Chondrocyte (in vitro differentiated cells): ENCODE results near the gene WNT11. TPM values are rescaled to one million over a fixed set of nuclear protein-coding genes. Genes with fewer than 3 reads are reported as not detected.

ENCODE experiments used
- DNase-seq: peaks from one replicate; pipeline ENCODE4 v3.0.0; 2021; ENCODE audit warnings: mixed read lengths, low spot score
- H3K27ac Mint-ChIP-seq: one replicate; pipeline ENCODE4 v1.8.0; 2021; ENCODE audit warnings: mild to moderate bottlenecking, moderate library complexity, mixed read lengths; ENCODE audit not compliant: unreplicated experiment
- H3K27me3 Mint-ChIP-seq: 2 replicates; pipeline ENCODE4 v1.8.0; 2021; ENCODE audit warnings: low read depth, mixed read lengths
- H3K36me3 Mint-ChIP-seq: 2 replicates; pipeline ENCODE4 v1.8.0; 2021; ENCODE audit warnings: low read depth, mixed read lengths
- H3K4me1 Mint-ChIP-seq: 2 replicates; pipeline ENCODE4 v1.8.0; 2021; ENCODE audit warnings: low read depth, mild to moderate bottlenecking, mixed read lengths
- H3K4me3 Mint-ChIP-seq: one replicate; pipeline ENCODE4 v1.8.0; 2021; ENCODE audit warnings: mild to moderate bottlenecking, moderate library complexity, mixed read lengths; ENCODE audit not compliant: unreplicated experiment
- H3K9me3 Mint-ChIP-seq: 2 replicates; pipeline ENCODE4 v1.8.0; 2021; ENCODE audit warnings: low read depth, mixed read lengths
- CTCF ChIP-seq: fragments of 200-600 bp; sonication (generic); IDR thresholded peaks from 2 replicates; pipeline ENCODE4 v1.5.0; 2021; ENCODE audit warnings: antibody characterized with exemption, mild to moderate bottlenecking, moderate library complexity
- long read RNA-seq: library from polyadenylated mRNA; stranded (forward); transcript quantifications from one replicate; pipeline ENCODE4 v2.0.0, GENCODE V29; 2021
- total RNA-seq: library from RNA; stranded (reverse); gene quantifications from 3 replicates; pipeline ENCODE4 v1.2.1, GENCODE V29; 2021

WNT11 gene
- total RNA-seq = 20.7 to 69.4 TPM (median 24.5 TPM) in 3 replicates
- long read RNA-seq, transcript WNT11-201 (5 exons, 1,930 nt) = major isoform, 50 of 91 reads
- long read RNA-seq, partial matches to known transcripts = 4 of 91 reads
- long read RNA-seq, other reads (novel, unspliced or antisense) = 37 of 91 reads

- H3K27me3 Mint-ChIP-seq = peaks cover 2% of the 10 kb centered on the region
- H3K4me3 Mint-ChIP-seq = peak within 1 kb of the TSS; percentile 76
- peak within 1 kb of the TSS; percentile 11 for H3K27ac Mint-ChIP-seq
These were observed at the start of gene WNT11 for GRCh38 chr11:76206327-76207081. WNT11 (minus strand) TSS chr11:76206502; CDS start chr11:76206407, 95 bp downstream.

GRCh38 chr11:76253416-76253815 lies 47.1 kb upstream of the WNT11 start:
- Mint-ChIP-seq H3K4me3 (no peak overlapping the region), H3K27me3 (peaks cover 14% of the 10 kb centered on the region), H3K27ac (no peak overlapping the region), H3K36me3 (no peaks in the 10 kb centered on the region), H3K9me3 (no peaks in the 10 kb centered on the region), H3K4me1 (no peaks in the 10 kb centered on the region)
- no peak for DNase-seq
- no peak for TF ChIP-seq CTCF

More at GRCh38 chr11:76206327-76207081, at the start of gene WNT11:
- Mint-ChIP-seq H3K4me1 (peaks cover 30% of the 10 kb centered on the region), H3K9me3 (no peaks in the 10 kb centered on the region), H3K36me3 (peaks cover 2% of the 10 kb centered on the region)
- TF ChIP-seq CTCF = no peak
- no peak for DNase-seq

GRCh38 chr11:76252631-76253070 lies 46.3 kb upstream of the WNT11 start:
- no peaks in the 10 kb centered on the region for H3K9me3 Mint-ChIP-seq

GRCh38 chr11:76251576-76251975 lies 45.3 kb upstream of the WNT11 start:
- Mint-ChIP-seq H3K36me3 (no peaks in the 10 kb centered on the region), H3K9me3 (no peaks in the 10 kb centered on the region), H3K4me1 (no peaks in the 10 kb centered on the region), H3K27me3 (peaks cover 9% of the 10 kb centered on the region), H3K27ac (no peak overlapping the region), H3K4me3 (no peak overlapping the region)
- no peak for TF ChIP-seq CTCF
- no peak for DNase-seq

More at GRCh38 chr11:76252631-76253070, 46.3 kb upstream of the WNT11 start:
- no peak overlapping the region for H3K27ac Mint-ChIP-seq
- H3K27me3 Mint-ChIP-seq = peaks cover 13% of the 10 kb centered on the region
- H3K4me3 Mint-ChIP-seq = no peak overlapping the region
- no peaks in the 10 kb centered on the region for H3K4me1 Mint-ChIP-seq
- no peaks in the 10 kb centered on the region for H3K36me3 Mint-ChIP-seq
- TF ChIP-seq CTCF = no peak
- no peak for DNase-seq

GRCh38 chr11:76251226-76251575 lies 44.9 kb upstream of the WNT11 start:
- Mint-ChIP-seq H3K36me3 (no peaks in the 10 kb centered on the region), H3K27me3 (peaks cover 9% of the 10 kb centered on the region)
- TF ChIP-seq CTCF = no peak

More at GRCh38 chr11:76251226-76251575, 44.9 kb upstream of the WNT11 start:
- H3K9me3 Mint-ChIP-seq = no peaks in the 10 kb centered on the region
- H3K4me1 Mint-ChIP-seq = no peaks in the 10 kb centered on the region
- no peak for DNase-seq
- H3K4me3 Mint-ChIP-seq = no peak overlapping the region
- H3K27ac Mint-ChIP-seq = no peak overlapping the region
